ENCODE data around the gene CHRNG.

Gene CHRNG

DNA sequence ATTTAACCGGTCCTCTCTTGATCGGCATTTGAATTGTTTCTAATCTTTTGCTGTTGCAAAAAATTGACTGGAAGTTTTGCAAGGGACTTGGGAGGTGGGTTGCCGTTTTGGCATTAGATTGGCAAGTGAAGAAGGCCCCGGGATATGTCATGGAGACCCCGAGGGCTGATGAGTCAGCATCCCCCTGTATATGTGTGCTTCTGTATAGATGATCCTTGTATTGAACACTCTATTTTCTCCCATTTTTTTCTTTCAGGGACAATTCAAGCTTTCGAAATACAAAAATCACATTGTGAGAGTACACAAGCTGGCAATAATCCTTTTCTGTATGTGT, 41.1 kb downstream of the CHRNG start:
- Histone ChIP-seq H3K36me3 (ENCODE audit: control insufficient read depth, insufficient read depth, low read length) (peaks cover 30% of the 10 kb centered on the region), H3K9me3 (ENCODE audit: control insufficient read depth, insufficient read depth, low read length) (no peaks in the 10 kb centered on the region), H3K4me1 (ENCODE audit: control insufficient read depth, insufficient read depth, low read length) (no peaks in the 10 kb centered on the region), H3K4me3 (ENCODE audit: low read depth, low read length) (no peak overlapping the region), H3K27ac (ENCODE audit: low read depth, low read length) (no peak overlapping the region), H3K9ac (ENCODE audit: low read depth, low read length) (no peak overlapping the region), H3K27me3 (ENCODE audit: control insufficient read depth, insufficient read depth, low read length) (no peaks in the 10 kb centered on the region)

DNA sequence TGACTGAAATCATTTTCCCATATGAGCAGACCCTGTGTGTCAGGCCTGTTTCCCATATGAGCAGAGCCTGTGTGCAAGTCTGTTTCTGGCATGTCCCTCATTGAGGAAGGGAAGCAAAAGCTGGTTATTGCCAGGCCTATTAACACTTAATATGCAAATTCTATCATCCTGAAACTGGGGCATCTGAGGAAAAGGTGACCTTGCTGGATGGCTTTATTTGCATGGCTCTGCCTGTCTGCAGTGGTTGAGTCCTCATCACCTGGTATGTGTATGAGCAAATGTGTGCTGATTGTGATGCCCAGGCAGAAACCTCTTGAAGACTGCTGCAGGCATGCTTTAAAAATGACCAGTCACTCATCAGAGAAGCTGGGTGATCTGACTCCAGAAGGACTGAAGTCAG, 42.2 kb downstream of the CHRNG start:
- Histone ChIP-seq H3K27ac (ENCODE audit: low read depth, low read length) (no peak overlapping the region), H3K9ac (ENCODE audit: low read depth, low read length) (no peak overlapping the region), H3K27me3 (ENCODE audit: control insufficient read depth, insufficient read depth, low read length) (no peaks in the 10 kb centered on the region), H3K4me3 (ENCODE audit: low read depth, low read length) (no peak overlapping the region), H3K9me3 (ENCODE audit: control insufficient read depth, insufficient read depth, low read length) (no peaks in the 10 kb centered on the region), H3K36me3 (ENCODE audit: control insufficient read depth, insufficient read depth, low read length) (peaks cover 30% of the 10 kb centered on the region), H3K4me1 (ENCODE audit: control insufficient read depth, insufficient read depth, low read length) (0 out of 2 replicates have a peak, but pooled peaks cover under 1% of the 10 kb centered on the region)

DNA sequence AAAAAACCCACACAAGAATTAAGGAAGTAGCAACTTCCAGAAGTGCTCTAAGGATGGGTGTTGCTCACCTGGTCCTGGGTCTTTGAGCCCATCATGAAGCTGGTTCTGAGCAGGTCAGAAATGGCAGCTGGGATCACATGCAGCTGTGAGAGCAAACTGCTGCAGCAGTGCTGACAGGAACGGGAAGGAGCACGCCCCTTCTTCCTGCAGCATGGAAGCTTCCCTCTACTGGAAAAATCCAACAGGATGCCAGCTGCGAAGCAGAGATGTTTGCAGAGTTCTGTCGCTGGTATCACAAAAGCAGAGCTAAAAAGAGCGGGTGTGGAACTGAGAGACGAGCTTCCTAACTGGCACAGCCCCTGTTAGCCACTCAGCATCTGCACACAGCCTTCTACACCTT, 44.7 kb downstream of the CHRNG start:
- H3K9ac ChIP-seq (ENCODE audit: low read depth, low read length), result no peak overlapping the region
- 0 out of 2 replicates have a peak, but pooled peaks cover 4% of the 10 kb centered on the region for H3K4me1 ChIP-seq (ENCODE audit: control insufficient read depth, insufficient read depth, low read length)
- no peaks in the 10 kb centered on the region for H3K9me3 ChIP-seq (ENCODE audit: control insufficient read depth, insufficient read depth, low read length)
- no peak overlapping the region for H3K4me3 ChIP-seq (ENCODE audit: low read depth, low read length)
- H3K27me3 ChIP-seq (ENCODE audit: control insufficient read depth, insufficient read depth, low read length), result no peaks in the 10 kb centered on the region
- peaks cover 23% of the 10 kb centered on the region for H3K36me3 ChIP-seq (ENCODE audit: control insufficient read depth, insufficient read depth, low read length)
- H3K27ac ChIP-seq (ENCODE audit: low read depth, low read length), result no peak overlapping the region

DNA sequence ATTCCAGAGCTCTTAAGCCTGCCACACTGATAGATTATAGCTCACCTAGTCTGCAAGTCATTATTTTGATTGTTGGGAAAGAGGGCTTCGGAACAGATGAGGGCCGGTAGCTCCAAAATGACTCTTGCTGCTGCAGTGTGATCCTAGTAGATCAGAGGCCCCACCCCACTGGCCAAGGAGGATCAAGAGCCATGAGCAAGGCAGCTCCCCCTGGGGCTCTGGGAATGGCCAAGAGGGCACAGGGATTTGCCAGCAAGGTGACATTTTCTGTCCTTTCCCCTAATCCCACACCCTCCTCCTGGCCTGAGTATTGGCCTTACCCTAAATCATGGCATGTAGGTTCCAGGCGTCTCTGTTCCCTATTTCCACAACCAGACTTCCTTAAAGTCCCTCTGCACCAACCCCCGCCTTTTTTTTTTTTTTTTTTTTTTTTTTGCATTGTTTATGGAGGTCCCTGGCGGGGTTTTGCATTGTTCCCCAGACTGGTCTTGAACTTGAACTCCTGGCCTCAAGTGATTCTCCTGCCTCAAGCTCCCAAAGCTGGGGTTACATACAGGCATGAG, 47.5 kb downstream of the CHRNG start:
- Histone ChIP-seq H3K27ac (ENCODE audit: low read depth, low read length) (no peak overlapping the region), H3K4me1 (ENCODE audit: control insufficient read depth, insufficient read depth, low read length) (peaks cover 4% of the 10 kb centered on the region; the same call in 1 of the 2 replicates), H3K27me3 (ENCODE audit: control insufficient read depth, insufficient read depth, low read length) (no peaks in the 10 kb centered on the region), H3K4me3 (ENCODE audit: low read depth, low read length) (no peak overlapping the region), H3K9ac (ENCODE audit: low read depth, low read length) (no peak overlapping the region), H3K36me3 (ENCODE audit: control insufficient read depth, insufficient read depth, low read length) (peaks cover 7% of the 10 kb centered on the region; the same call in 1 of the 2 replicates), H3K9me3 (ENCODE audit: control insufficient read depth, insufficient read depth, low read length) (no peaks in the 10 kb centered on the region)

DNA sequence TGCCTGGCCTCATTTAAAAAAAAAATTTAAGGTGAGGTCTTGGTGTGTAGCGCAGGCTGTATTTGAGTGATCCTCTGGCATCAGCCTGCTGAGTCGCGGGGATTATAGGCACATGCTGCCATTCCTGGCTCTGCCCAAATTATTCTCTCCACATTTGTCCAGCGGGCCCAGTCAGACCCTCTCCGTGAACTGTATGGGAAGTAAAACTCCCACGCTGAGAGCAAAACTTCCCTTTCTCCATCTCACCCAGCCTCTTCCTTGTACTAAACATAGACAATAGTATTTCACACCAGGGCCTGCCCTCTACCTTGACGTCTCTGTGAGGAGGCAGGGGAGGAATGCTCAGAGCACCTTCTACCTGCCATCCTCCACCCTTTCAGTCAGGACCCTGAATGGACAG, 48.0 kb downstream of the CHRNG start:
- Histone ChIP-seq H3K36me3 (ENCODE audit: control insufficient read depth, insufficient read depth, low read length) (peaks cover 4% of the 10 kb centered on the region; the same call in 1 of the 2 replicates), H3K27ac (ENCODE audit: low read depth, low read length) (no peak overlapping the region), H3K4me1 (ENCODE audit: control insufficient read depth, insufficient read depth, low read length) (peaks cover 4% of the 10 kb centered on the region; the same call in 1 of the 2 replicates), H3K4me3 (ENCODE audit: low read depth, low read length) (no peak overlapping the region), H3K9ac (ENCODE audit: low read depth, low read length) (no peak overlapping the region), H3K9me3 (ENCODE audit: control insufficient read depth, insufficient read depth, low read length) (no peaks in the 10 kb centered on the region), H3K27me3 (ENCODE audit: control insufficient read depth, insufficient read depth, low read length) (no peaks in the 10 kb centered on the region)

DNA sequence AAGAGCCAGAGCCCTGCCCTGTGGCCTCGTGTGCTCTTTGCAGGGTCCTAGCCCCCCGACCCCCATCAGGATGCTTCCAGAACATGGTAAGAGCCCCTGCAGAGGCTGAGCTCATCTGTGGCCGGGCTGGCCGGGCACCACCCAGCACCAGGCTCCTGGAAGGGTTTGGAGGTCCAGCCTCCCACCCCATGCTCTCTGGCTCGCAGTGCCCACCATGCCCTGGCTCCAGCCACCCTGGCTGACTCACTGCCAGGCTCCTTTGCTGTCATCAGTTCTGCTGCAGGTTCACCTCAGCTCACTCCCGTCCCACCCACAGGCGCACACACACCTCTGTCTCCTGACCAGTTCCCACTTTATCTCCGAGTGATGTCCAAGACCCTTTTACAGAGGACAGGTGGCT, 48.5 kb downstream of the CHRNG start:
- Histone ChIP-seq H3K27ac (ENCODE audit: low read depth, low read length) (no peak overlapping the region), H3K9me3 (ENCODE audit: control insufficient read depth, insufficient read depth, low read length) (no peaks in the 10 kb centered on the region), H3K4me3 (ENCODE audit: low read depth, low read length) (no peak overlapping the region)

DNA sequence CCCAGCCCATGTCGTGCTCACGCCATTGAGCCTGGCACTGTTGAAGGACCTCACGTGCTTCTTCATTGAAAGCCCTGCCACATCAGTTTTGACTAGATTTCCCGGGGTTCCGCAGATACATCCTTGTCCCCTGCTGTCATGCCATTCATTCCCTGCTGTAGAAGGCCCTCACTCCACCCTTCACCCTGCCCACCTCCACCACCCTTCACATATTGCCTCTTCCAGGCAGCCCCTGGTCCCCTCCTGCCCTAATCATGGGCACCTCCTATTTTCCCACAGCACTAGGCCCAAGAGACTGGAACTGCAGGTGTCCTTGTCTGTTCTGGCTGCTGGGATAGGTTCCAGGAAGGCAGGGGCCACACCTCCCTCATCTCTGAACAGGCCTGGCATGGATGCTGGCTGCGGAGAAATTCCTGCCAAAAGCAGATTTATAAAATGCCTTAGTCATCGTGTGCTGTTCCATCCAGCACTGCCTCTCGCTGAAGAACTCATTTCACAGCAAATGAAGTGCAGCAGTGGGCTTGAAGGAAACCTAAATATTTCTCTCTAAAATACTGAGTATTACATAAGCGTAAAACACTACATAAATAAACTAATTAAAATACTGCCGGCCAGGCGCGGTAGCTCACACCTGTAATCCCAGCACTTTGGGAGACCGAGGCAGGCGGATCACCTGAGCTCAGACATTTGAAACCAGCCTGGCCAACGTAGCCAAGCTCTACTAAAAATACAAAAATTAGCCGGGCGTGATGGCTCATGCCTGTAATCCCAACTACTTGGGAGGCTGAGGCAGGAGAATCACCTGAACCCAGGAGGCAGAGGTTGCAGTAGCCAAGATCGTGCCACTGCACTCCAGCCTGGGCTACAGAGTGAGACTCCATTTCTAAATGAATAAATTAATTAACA, 49.4 kb downstream of the CHRNG start:
- peaks cover 4% of the 10 kb centered on the region; the same call in 1 of the 2 replicates for H3K4me1 ChIP-seq (ENCODE audit: control insufficient read depth, insufficient read depth, low read length)
- no peaks in the 10 kb centered on the region for H3K36me3 ChIP-seq (ENCODE audit: control insufficient read depth, insufficient read depth, low read length)
- no peak overlapping the region for H3K9ac ChIP-seq (ENCODE audit: low read depth, low read length)
- H3K9me3 ChIP-seq (ENCODE audit: control insufficient read depth, insufficient read depth, low read length), result no peaks in the 10 kb centered on the region
- no peak overlapping the region for H3K27ac ChIP-seq (ENCODE audit: low read depth, low read length)
- no peak overlapping the region for H3K4me3 ChIP-seq (ENCODE audit: low read depth, low read length)
- no peaks in the 10 kb centered on the region for H3K27me3 ChIP-seq (ENCODE audit: control insufficient read depth, insufficient read depth, low read length)

More for the DNA sequence above, 48.5 kb downstream of the CHRNG start:
- peaks cover 2% of the 10 kb centered on the region; the same call in 1 of the 2 replicates for H3K36me3 ChIP-seq (ENCODE audit: control insufficient read depth, insufficient read depth, low read length)
- H3K27me3 ChIP-seq (ENCODE audit: control insufficient read depth, insufficient read depth, low read length), result no peaks in the 10 kb centered on the region
- no peak overlapping the region for H3K9ac ChIP-seq (ENCODE audit: low read depth, low read length)
- peaks cover 4% of the 10 kb centered on the region; the same call in 1 of the 2 replicates for H3K4me1 ChIP-seq (ENCODE audit: control insufficient read depth, insufficient read depth, low read length)

DNA sequence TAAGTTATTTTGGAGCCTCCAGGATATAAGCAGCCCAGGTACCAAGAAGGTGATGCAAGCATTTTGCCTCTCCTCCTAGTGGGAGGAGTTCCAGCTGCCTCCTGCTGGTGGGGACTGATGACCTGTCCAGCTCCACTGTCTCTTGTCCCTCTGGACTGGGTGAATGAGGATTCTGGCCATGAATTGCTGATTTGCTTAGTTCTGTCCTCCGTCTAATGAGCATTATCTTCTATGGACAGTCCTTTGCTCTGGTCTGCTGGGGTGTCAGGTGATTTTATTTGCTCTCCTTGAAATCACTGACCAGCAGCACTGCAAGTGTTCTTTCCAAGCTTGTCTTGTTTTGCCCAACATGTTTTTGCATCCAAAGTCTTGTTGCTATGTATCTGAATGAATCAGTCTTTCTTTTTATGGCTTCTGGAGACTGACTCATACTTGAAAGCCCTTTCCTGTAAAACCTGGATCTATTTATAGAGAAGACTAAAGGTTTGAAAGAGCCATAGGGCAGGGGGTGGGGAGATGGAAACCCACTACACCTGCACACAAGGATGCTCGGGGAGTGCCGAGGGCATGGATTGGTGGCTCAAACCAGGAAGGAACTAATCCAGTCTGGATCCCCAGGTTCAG, 53.4 kb downstream of the CHRNG start:
- Histone ChIP-seq H3K36me3 (ENCODE audit: control insufficient read depth, insufficient read depth, low read length) (no peaks in the 10 kb centered on the region), H3K9me3 (ENCODE audit: control insufficient read depth, insufficient read depth, low read length) (no peaks in the 10 kb centered on the region), H3K27me3 (ENCODE audit: control insufficient read depth, insufficient read depth, low read length) (no peaks in the 10 kb centered on the region), H3K4me3 (ENCODE audit: low read depth, low read length) (no peak overlapping the region), H3K9ac (ENCODE audit: low read depth, low read length) (no peak overlapping the region), H3K27ac (ENCODE audit: low read depth, low read length) (no peak overlapping the region), H3K4me1 (ENCODE audit: control insufficient read depth, insufficient read depth, low read length) (no peaks in the 10 kb centered on the region; the same call in 1 of the 2 replicates)

DNA sequence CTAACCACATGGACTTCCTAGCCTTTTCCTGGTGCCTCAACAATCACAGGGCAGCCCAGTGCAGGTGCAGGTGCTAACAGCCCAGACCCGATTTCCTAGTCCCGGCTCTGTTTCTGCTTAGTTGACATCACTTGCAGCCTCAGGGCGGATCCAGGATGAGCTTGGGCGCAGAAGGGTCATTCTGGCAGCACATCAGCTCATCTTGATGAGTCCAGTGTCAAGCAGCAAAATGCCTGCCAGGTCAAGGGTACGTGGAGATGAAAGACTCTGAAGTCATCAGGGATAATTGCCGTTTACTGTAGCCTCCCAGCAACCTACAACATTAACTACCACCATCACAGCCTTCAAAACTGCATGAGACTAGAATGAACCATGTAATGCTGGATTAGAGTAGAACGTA, 54.5 kb downstream of the CHRNG start:
- no peaks in the 10 kb centered on the region for H3K27me3 ChIP-seq (ENCODE audit: control insufficient read depth, insufficient read depth, low read length)
- no peak overlapping the region for H3K4me3 ChIP-seq (ENCODE audit: low read depth, low read length)
- no peaks in the 10 kb centered on the region; the same call in 1 of the 2 replicates for H3K4me1 ChIP-seq (ENCODE audit: control insufficient read depth, insufficient read depth, low read length)
- no peak overlapping the region for H3K9ac ChIP-seq (ENCODE audit: low read depth, low read length)
- H3K27ac ChIP-seq (ENCODE audit: low read depth, low read length), result no peak overlapping the region
- no peaks in the 10 kb centered on the region for H3K36me3 ChIP-seq (ENCODE audit: control insufficient read depth, insufficient read depth, low read length)
- no peaks in the 10 kb centered on the region for H3K9me3 ChIP-seq (ENCODE audit: control insufficient read depth, insufficient read depth, low read length)
